Embryonic facial prominence (tissue), 1 donor: Measurements from ENCODE around the gene FAM229A.

Source experiments
- DNase-seq: peaks from one replicate; pipeline ENCODE4 v3.0.0-alpha.2; 2016; ENCODE audit errors: extremely low spot score

FAM229A gene

DNA sequence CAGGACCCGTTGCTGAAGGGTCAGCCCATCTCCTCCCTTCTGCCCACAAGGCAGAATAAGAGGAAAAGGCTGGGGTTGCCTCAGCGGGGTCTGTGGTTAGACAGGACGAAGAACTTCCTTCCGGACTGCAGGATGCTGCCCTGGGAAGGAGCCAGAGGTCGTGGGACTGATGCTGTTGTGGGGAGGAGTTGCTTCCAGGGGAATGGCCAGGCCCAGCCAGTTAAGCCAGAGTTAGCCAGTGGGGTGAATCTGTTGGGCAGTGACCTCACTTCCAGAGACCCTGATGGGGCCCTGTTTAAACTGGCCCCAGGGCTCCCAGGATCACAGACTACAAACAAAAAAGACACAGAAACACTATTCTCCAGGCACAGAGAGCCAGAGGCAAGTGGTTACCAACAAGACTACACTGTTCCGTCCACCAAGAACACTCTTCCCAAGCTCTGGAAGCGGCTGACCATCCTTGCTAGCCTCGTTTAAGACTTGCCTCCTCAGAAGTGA lies 13.0 kb downstream of the FAM229A start:
- DNase-seq = no peak

DNA sequence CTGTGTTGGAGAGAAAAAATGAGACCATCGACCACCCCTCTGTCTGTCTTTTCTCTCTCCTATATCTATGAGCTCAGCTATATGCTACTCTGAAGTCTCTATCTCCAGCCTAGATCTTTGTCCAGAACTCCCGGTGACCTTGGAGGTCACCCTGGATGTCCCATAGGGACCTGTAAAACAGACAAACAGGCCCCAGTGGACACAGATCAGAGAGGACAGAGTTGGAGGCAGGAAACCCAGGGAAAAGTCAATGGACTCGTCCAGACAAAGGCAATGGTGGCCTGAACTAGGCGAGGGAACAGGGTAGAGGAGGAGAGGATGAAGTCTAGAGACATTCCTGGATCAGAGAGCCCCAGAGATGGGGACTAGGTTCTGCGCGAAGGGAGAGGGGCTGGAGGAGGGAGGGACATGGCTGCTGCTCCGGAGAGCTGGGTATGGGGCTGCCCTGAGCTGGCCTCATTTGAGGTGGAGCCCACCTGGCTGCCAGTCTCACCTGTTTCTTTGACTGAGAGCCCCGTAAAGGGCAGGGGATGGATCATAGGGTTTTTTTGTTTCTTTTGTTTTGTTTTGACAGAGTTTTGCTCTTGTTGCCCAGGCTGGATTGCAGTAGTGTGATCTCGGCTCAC lies 15.6 kb downstream of the FAM229A start:
- no peak for DNase-seq

DNA sequence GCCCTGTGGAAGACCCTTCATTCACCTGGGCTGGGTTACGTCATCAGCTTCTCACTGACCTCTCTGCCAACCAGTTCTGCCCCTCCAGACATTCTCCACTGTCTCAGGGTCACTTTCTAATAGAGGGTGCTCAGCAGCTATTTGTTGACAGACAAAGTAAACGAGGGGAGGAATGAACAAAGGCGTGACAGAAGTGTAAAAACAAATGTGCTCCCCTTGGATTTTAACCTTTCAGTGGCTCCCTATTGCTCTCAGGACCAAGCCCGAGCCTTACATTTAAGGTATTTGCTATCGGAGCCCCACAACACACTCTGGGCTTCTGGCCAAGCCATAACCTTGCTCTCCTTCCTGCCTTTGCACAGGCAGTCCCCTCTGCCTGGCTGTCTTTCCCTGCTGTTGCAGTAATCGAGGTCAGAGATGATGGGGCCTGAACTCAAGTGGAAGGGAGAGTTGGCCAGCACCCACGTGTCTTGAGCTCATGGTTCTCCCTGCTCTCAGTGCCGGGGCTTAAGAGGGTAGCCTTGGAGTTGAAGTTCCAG lies 16.9 kb downstream of the FAM229A start:
- DNase-seq = no peak

DNA sequence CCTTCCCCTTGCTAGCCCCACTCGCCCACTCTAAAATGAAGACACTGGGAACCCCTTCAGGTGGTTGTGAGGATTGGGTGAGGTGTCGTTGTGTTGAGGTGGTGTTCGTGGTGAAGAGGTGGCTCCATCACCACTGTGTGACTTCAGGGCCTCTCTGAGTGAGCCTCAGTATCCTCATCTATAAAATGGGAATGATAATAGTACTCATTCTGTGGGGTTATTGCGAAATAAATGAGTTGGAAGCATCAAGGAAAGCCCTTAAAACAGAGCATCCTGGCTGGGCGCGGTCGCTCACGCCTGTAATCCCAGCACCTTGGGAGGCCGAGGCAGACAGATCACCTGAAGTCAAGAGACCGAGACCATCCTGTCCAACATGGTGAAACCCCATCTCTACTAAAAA lies 19.6 kb downstream of the FAM229A start:
- DNase-seq = no peak

DNA sequence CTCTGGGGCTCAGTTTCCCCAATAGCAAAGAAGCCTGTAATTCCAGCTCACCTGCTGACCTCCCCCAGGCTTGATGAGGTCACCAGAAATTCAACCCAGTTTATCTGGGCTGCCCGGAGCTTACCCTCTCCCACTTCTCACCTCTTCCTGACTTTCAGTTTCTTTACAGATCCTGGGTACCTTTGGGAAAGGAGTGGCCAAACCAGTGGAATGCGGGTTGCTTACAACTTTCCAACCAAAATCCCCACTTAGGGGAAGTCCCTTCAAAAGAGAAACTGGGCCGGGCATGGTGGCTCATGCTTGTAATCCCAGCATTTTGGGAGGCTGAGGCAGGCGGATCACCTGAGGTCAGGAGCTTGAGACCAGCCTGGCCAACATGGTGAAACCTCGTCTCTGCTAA lies 20.3 kb downstream of the FAM229A start:
- DNase-seq = no peak

DNA sequence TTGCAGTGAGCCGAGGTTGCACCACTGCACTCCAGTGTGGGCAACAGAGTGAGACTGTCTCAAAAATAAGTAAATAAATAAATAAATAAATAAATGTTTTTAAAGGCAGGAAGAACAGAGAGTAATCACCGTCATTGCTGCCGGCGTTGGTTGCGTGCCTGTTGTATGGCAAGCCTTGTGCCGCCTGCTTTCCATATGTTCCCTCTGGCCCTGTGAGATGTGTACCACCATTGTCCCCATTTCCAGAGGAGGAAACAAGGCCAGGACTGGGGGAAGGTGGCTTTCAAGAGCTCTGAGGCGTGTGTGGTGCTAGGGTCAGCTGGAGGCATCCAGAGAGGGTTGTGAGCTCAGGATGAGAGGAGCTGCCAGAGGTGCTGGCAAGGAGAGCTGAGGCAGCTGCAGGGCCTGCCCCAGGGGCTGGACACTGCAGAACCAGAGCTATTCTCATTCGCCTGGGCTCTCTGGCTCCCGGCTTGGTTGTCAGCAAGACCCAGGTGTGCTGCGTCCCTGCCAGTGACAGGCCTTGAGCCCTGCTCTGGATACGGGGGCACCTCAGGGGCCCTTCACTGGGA lies 21.0 kb downstream of the FAM229A start:
- no peak for DNase-seq

DNA sequence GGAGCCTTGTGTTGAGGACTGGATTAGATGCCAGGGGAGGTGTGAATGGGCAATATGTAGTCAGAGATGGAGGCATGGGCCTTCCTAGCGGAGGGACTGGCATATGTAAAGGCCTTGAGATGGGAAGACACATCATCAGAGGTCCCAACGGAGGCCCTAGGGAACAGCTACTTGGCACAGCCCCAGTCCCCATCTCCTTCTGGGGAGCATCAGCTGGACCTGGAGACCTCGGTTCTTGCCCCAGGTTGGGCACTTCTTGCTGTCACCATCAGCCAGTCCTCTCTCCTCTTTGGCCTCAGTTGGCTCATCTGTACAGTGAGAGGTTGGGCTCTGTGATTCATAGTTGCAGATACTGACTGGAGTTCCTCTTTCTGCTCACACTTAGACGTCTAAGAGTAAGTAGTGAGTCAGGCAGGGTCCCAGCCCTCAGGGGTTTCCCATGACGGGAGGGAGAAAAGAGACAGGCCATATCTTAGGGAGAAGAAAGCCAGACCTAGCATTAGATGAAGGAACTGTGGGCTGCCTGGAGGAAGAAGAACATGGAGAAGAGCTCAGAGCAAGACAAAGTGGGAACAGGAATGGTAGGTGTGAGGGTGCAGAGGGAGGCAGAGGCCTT lies 22.8 kb downstream of the FAM229A start:
- DNase-seq = no peak

DNA sequence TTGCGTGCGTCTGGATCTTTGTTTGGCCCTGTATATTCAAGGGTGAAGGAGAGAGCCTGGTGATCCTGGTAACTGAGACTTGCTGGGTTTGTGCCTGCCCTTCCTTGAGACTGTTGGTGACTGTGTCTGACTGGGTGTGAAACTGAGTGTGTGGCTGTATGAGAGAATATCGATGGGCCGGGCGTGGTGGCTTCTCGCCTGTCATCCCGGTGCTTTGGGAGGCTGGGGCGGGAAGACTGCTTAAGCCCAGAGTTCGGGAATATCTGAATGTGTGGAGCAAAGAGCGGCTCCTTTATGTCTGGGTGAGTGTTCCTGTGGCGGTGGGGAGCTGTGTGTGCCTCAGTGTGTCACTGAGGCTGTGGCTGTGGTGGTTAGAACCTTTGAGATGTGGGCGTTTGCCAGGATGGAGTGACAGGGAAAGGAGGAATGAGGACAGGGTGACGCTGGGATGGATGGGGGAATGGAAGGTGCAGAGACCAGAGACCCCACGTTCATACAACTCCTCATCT lies 23.6 kb downstream of the FAM229A start:
- DNase-seq = no peak

DNA sequence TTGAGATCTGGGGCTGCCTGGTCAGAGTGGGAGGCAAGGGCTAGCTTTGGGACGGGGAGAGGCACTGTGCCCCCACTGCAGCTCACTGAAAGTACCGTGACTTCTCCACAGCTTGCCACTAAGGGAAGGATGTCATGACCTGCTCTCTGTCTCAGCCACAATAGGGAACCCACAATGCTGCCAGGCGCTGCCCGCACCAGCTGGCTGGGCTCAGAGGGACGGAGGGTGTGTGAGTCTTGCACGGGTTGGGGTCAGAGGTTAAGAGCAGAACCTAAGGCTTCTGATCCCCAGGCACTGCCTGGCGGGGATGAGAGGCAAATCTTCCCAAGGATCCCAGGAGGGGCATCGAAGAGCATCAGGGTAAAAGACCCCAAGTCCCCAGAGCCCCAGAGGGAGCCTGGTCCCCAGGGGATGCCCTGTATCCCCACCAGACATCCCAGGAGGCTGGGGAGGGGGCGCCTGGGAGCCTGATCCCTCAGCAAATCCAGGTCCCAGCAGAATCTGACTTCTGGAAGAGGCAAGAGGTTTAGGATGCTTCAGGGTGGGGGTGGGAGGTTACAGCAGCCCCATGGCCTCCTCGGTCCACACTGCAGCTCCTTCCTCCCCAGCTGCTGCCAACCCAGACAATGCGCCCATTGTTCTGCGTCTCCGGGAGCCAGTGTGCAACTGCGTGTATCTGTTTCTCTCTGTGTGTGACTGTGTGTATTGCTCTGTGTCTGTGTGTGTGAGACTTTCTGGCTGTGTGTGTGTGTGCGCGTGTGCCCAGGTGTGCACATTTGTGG lies 24.2 kb downstream of the FAM229A start:
- no peak for DNase-seq

DNA sequence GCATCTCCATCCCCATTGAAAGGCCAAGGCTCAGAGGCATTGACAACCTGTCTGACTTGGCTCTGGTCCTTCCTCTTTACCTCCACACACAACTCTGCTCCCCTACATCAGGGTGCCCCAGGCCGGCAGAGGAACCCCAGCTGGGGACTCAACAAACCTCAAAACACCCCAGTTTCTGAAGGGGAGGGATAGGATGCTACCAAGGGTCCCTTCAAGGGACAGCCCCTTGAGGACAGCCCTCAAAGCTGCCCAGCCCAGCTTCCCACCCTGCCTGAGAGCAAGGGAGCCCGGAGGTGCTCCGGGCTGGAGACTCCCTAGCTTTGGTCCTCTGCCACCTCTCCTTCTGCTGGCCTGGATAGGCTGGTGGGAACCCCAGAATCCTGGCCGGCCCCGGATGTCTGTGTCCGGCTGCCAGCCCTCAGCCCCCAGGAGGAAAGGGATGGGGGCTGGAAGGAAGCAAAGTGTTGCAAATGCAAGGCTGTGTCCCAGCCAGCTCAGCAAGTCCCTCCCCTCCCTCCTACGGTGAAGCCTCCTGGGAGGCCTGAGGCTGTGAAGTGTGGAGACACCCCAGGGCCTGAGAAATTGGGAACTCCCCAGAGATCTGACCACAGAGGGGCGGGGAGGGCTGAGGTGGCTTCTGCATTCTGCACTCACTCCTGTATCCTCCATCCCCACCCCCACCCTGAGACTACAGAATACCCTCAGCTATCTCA lies 25.2 kb downstream of the FAM229A start:
- DNase-seq = no peak

DNA sequence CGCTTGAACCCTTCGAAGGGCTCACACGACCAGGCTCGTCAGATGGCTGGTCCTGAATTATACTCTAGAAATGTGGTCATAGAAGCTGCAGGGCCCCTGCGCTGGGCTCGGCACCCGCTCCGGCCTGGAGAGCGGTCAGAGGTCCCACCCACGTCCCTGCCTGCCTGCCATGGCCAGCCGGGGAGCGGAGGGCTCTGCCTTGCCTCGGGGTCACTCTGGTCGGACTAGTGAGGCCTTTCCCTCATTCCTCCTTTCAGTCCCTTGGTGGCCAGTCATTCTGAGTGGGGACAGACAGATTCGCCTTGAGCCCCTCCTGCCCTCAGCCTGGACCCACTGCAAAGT lies 25.7 kb downstream of the FAM229A start:
- no peak for DNase-seq

DNA sequence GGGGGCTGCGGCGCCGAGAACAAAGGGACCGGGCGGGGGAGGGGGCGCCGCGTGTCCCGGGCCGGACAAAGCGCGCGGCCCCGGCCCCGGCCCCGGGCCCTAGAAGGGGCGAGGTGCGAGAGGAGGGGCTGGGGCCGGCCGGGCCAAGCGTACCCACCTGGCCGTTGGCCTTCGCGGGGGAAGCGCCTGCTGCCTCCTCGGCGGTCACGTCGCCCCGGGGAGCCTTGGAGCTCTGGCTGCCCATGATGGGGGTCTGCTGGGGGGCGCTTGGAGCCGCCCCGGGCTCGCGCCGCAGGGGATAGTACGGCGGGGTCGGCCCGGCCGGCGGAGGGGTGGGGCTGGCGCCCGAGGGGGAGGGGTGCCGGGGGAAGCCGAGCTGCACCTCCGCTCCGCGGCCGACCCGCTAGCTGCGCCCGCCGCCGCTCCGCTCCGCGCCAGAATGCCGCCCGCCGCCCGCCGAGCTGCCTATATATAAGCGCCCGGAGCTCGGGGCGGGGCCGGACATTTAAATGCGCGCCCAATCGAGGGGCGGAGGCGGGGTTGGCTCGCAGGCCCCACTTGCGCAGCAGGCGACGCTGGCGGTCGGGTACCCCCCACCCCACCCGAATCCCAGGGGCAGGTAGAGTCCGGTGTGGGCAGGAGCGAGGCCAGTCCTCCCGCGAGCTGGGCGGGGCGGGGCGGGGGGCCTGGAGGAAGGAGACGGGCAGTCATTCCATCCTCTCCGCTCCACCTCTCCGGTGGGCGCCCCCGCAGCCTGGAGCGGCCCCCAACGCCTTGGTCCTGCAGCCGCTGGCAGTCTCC lies 26.3 kb downstream of the FAM229A start, which contains the start of gene MARCKSL1:
MARCKSL1 (minus strand) TSS at position 444 of the 801 bp plus-strand sequence; CDS start at position 244, 200 bp downstream.
- DNase-seq = peak; percentile 56

DNA sequence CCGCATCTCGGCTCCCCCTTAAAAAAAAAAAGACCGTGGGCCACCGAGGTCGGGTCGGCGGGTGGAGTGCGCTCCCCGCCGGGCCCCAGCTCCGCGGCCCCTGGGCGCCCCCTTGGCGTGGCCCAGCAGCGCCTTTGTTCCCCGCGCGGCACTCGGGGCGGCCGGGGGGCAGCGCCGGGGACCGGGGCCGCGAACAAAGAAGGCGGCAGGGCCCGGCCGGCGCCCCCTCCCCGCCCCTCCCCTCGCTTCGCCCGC lies 26.8 kb downstream of the FAM229A start:
- no peak for DNase-seq

DNA sequence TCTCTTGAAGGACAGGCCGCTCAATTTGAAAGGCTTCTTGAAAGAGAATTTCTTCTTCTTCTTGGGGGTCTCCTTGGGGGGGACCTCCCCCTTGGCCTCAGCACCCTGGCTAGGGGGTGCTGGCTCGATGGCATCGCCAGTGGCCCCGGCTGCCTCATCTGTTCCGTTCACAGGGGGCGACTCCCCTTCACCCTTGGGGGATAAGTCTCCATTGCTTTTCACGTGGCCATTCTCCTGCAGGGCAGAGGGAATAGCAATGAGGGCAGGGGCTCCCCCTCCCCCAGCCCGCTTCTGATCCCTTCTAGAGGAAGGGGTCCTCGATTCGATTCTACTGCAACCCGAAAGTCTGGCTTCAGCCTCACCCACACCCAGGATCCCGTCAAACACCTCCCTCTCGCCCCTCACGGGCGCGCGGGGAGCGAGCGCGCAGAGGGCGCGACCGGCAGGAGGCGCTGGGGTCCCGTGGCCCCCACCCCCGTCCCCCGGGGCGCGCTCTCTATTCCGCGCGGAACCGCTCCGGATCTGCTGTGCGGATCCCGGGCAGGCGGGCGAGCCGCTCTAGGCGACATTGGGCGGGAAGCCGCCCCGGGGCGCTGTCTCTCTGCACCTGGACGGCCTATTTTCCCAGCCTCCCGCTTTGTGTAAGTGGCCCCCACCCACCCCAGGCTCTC lies 27.3 kb downstream of the FAM229A start:
- DNase-seq = no peak

DNA sequence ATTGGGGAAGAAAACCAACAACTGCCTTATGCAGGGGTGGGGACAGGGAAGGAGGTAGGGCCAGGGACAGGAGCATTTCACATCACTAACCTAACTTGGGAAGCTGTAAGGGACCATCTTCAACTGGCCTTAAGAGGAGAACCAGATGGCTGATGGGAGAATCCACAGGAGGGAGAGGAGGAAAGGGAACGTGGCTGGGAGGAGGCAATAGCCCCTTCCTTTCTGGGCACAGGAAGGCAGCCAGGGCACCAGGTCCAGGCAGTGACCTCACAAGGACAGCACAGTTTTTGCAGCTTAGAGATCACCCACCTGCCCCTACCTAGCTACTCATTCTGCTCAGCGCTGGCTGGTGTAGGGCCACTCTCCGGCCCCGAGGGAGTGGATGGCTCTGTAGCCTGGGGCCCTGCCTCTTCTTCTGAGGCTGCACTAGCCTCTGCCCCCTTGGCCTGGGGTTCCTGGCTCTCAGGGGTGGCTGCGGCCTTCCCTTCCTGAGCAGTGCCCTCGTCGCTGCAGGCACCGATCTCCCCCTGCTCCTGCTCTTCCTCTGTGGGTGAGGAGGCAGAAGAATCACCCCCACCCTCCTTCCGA lies 27.9 kb downstream of the FAM229A start:
- DNase-seq = no peak

DNA sequence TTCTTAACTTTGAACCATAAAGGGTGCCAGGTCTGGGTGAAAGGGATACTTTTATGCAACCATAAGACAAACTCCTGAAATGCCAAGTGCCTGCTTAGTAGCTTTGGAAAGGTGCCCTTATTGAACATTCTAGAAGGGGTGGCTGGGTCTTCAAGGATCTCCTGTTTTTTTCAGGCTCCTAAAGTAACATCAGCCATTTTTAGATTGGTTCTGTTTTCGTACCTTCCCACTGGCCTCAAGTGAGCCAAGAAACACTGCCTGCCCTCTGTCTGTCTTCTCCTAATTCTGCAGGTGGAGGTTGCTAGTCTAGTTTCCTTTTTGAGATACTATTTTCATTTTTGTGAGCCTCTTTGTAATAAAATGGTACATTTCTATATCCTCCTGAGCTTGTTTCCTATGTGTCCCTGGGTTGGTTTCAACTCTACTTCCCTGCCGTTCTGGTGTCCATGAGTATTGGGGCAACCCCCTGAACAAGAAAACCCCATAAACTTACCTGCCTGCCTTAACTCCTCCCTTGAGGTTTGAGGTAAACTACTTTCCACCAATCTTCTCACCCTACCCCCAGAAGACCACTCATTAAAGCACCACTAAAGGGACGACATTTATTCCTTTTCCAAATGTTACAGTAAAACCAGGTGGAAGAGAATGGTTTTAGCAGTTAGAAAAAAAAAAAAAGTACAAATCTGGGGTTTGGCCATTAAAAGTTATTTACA lies 28.9 kb downstream of the FAM229A start:
- DNase-seq = no peak

DNA sequence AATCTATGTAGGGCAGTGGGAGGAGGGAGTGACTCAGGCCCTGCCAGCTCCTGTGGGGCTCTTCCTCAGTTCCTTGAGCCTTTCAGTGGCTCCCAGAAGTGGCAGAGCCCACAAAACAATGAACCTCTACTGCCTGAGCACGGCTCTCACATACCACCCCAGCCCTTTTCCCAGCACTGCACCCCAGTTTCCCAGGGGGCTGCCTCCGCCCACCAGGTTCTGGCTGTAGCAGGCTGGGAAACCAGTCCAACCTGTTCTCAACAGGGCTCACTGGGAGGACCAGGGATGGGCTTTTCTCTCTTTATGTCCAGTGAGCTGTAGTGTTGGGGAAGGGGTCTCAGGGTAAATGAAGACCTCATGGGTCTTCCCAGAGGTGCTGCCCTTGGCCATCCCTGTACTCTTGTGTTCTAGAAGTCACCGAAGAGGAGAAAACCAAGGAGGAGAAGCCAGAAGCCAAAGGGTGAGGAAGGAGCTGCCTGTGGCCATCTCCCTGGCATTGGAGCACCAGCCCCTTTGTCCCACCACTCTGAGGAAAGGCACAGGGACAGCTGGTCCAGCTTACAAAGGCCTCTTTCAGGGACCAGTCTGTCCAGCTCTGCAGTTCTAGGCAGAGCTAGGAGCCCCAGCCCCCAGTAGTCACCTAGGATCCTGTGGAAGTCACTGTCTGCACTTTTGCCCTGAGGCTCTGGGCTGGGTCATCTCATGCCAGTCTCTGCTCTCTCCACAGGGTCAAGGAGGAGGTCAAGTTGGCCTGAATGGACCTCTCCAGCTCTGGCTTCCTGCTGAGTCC lies 29.8 kb downstream of the FAM229A start:
- no peak for DNase-seq

DNA sequence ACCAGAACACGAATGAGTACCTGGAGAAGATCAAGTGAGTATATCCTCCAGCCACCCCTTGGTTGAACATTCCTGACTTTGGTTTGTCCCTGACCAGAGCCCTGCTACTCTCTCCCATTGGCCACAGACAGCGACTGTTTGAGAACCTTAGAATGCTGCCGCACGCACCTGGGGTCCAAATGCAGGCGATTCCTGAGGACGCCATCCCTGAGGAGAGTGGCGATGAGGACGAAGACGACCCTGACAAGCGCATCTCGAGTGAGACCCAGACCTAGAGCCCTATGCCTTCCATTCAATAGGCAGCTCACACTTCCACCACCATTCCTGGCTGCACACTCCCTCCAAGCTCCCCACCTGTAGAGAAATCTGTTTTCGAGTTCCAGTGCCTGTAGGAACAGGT lies 30.7 kb downstream of the FAM229A start:
- DNase-seq = no peak
